H9 (cell line): Measurements from ENCODE around the gene RAB3IL1. TPM values are rescaled to one million over a fixed set of nuclear protein-coding genes. Genes with fewer than 3 reads are reported as not detected.

Source experiments
- DNase-seq: peaks from one replicate; pipeline ENCODE4 v3.0.0-alpha.2; 2017
- H2AFZ ChIP-seq: one replicate; pipeline ENCODE4 v1.6.1; 2013; ENCODE audit warnings: mild to moderate bottlenecking, low read length, control low read depth, moderate library complexity
- H2AK5ac ChIP-seq: 2 replicates; pipeline ENCODE4 v1.6.1; 2013; ENCODE audit warnings: low read length, control low read depth, mixed read lengths; ENCODE audit not compliant: insufficient read length
- H2BK120ac ChIP-seq: one replicate; pipeline ENCODE4 v1.6.1; 2013; ENCODE audit warnings: low read depth, mild to moderate bottlenecking, low read length, control low read depth, inconsistent platforms; ENCODE audit not compliant: poor library complexity, severe bottlenecking
- H2BK12ac ChIP-seq: 2 replicates; pipeline ENCODE4 v1.6.1; 2013; ENCODE audit warnings: low read length, control low read depth, mixed read lengths, low read depth; ENCODE audit not compliant: insufficient read length
- H2BK15ac ChIP-seq: 2 replicates; pipeline ENCODE4 v1.6.1; 2013; ENCODE audit warnings: low read depth, low read length, control low read depth
- H2BK20ac ChIP-seq: one replicate; pipeline ENCODE4 v1.6.1; 2013; ENCODE audit warnings: low read depth, mild to moderate bottlenecking, low read length, control low read depth, inconsistent platforms; ENCODE audit not compliant: poor library complexity, severe bottlenecking
- H2BK5ac ChIP-seq: 2 replicates; pipeline ENCODE4 v1.6.1; 2013; ENCODE audit warnings: low read length, control low read depth, mixed read lengths; ENCODE audit not compliant: insufficient read length
- H3K14ac ChIP-seq: 2 replicates; pipeline ENCODE4 v1.6.1; 2013; ENCODE audit warnings: low read length, control low read depth; ENCODE audit not compliant: insufficient read depth
- H3K18ac ChIP-seq: 2 replicates; pipeline ENCODE4 v1.6.1; 2013; ENCODE audit warnings: low read depth, mild to moderate bottlenecking, mixed read lengths, low read length, control low read depth; ENCODE audit not compliant: insufficient read length
- H3K23ac ChIP-seq: 2 replicates; pipeline ENCODE4 v1.6.1; 2013; ENCODE audit warnings: low read length, control low read depth, mixed read lengths, low read depth; ENCODE audit not compliant: insufficient read length
- H3K23me2 ChIP-seq: 2 replicates; pipeline ENCODE4 v1.6.1; 2013; ENCODE audit warnings: low read depth, mild to moderate bottlenecking, mixed read lengths, low read length, control low read depth; ENCODE audit not compliant: insufficient read length, poor library complexity, severe bottlenecking
- H3K27ac ChIP-seq: 2 replicates; pipeline ENCODE4 v1.5.1; 2013; ENCODE audit warnings: low read length, control low read depth, mixed read lengths, low read depth; ENCODE audit not compliant: insufficient read length
- H3K27me3 ChIP-seq: 2 replicates; pipeline ENCODE4 v1.6.1; 2013; ENCODE audit warnings: low read length, control low read depth, inconsistent platforms; ENCODE audit not compliant: insufficient read depth
- H3K4ac ChIP-seq: 2 replicates; pipeline ENCODE4 v1.6.1; 2013; ENCODE audit warnings: low read depth, mild to moderate bottlenecking, control low read depth, inconsistent platforms, low read length, moderate library complexity
- H3K4me1 ChIP-seq: 2 replicates; pipeline ENCODE4 v1.6.1; 2013; ENCODE audit warnings: low read length, control low read depth, inconsistent platforms; ENCODE audit not compliant: insufficient read depth
- H3K4me2 ChIP-seq: 2 replicates; pipeline ENCODE4 v1.6.1; 2013; ENCODE audit warnings: low read length, control low read depth, mixed read lengths; ENCODE audit not compliant: insufficient read length, insufficient read depth
- H3K56ac ChIP-seq: 2 replicates; pipeline ENCODE4 v1.6.1; 2013; ENCODE audit warnings: low read depth, mild to moderate bottlenecking, mixed read lengths, low read length, control low read depth; ENCODE audit not compliant: insufficient read length
- H3K79me1 ChIP-seq: 2 replicates; pipeline ENCODE4 v1.6.1; 2013; ENCODE audit warnings: low read depth, mild to moderate bottlenecking, moderate library complexity, low read length, control low read depth, inconsistent platforms; ENCODE audit not compliant: insufficient read depth, poor library complexity, severe bottlenecking
- H3K79me2 ChIP-seq: 2 replicates; pipeline ENCODE4 v1.6.1; 2013; ENCODE audit warnings: low read length, control low read depth, inconsistent platforms; ENCODE audit not compliant: insufficient read depth
- H3K9ac ChIP-seq: 2 replicates; pipeline ENCODE4 v1.6.1; 2013; ENCODE audit warnings: low read length, control low read depth, mixed read lengths; ENCODE audit not compliant: insufficient read length; ENCODE audit errors: extremely low read depth
- H3K9me3 ChIP-seq: one replicate; pipeline ENCODE4 v1.6.1; 2013; ENCODE audit warnings: low read depth, low read length, inconsistent platforms; ENCODE audit not compliant: control insufficient read depth
- H3T11ph ChIP-seq: one replicate; pipeline ENCODE4 v1.6.1; 2013; ENCODE audit warnings: mild to moderate bottlenecking, low read length, control low read depth, inconsistent platforms
- H4K20me1 ChIP-seq: one replicate; pipeline ENCODE4 v1.6.1; 2013; ENCODE audit not compliant: control insufficient read depth, insufficient read length, insufficient read depth
- H4K5ac ChIP-seq: 2 replicates; pipeline ENCODE4 v1.6.1; 2013; ENCODE audit warnings: low read depth, mild to moderate bottlenecking, mixed read lengths, low read length, control low read depth; ENCODE audit not compliant: insufficient read length
- H4K8ac ChIP-seq: replicated peaks from 2 replicates; pipeline ENCODE4 v1.6.1; 2013; ENCODE audit warnings: low read length, control low read depth, mixed read lengths, low read depth; ENCODE audit not compliant: insufficient read length
- H4K91ac ChIP-seq: 2 replicates; pipeline ENCODE4 v1.6.1; 2013; ENCODE audit warnings: low read depth, mild to moderate bottlenecking, moderate library complexity, mixed read lengths, low read length, control low read depth; ENCODE audit not compliant: insufficient read length
- H3K27ac Mint-ChIP-seq, 3 experiments: 2 replicates in 2 of 3; 3 replicates in 1 of 3; pipeline ENCODE4 v1.8.0; 2020 to 2021; ENCODE audit warnings: mixed read lengths in 3 of 3, mild to moderate bottlenecking in 1 of 3, moderate library complexity in 1 of 3
- H3K27me3 Mint-ChIP-seq: 2 replicates; pipeline ENCODE4 v1.8.0; 2021; ENCODE audit warnings: low read depth, mild to moderate bottlenecking, moderate library complexity, mixed read lengths
- H3K36me3 Mint-ChIP-seq, 3 experiments: 2 replicates in 2 of 3; 3 replicates in 1 of 3; pipeline ENCODE4 v1.8.0; 2020 to 2021; ENCODE audit warnings: low read depth in 3 of 3, mixed read lengths in 3 of 3; ENCODE audit not compliant: insufficient read depth in 1 of 3
- H3K4me1 Mint-ChIP-seq, 2 experiments: 2 replicates each; pipeline ENCODE4 v1.8.0; 2020; ENCODE audit warnings: mixed read lengths in 2 of 2
- H3K4me3 Mint-ChIP-seq, 2 experiments: 2 replicates in 1 of 2; 3 replicates in 1 of 2; pipeline ENCODE4 v1.8.0; 2020 to 2021; ENCODE audit warnings: mild to moderate bottlenecking in 2 of 2, mixed read lengths in 2 of 2, moderate library complexity in 1 of 2
- H3K9me3 Mint-ChIP-seq, 2 experiments: 2 replicates in 1 of 2; 3 replicates in 1 of 2; pipeline ENCODE4 v1.8.0; 2020; ENCODE audit warnings: mild to moderate bottlenecking in 2 of 2, mixed read lengths in 2 of 2, moderate library complexity in 1 of 2
- CTCF ChIP-seq: fragments of 200-600 bp; sonication (generic); conservative IDR thresholded peaks from 3 replicates; pipeline ENCODE4 v1.8.0; 2021; ENCODE audit warnings: antibody characterized with exemption, mild to moderate bottlenecking
- WGBS: extraction: QIAGEN DNeasy Blood & Tissue Kit; methylation state at CpG from one replicate; pipeline ENCODE4 v1.1.7; 2013; ENCODE audit warnings: missing lambda C conversion rate, low lambda C conversion rate, mixed read lengths; ENCODE audit not compliant: insufficient read length; ENCODE audit errors: extremely low coverage; 5-methylcytosine and 5-hydroxymethylcytosine counted together
- total RNA-seq: library from RNA; stranded (reverse); gene quantifications from 2 replicates; pipeline ENCODE4 v1.2.1, GENCODE V29; 2021

Gene RAB3IL1
- total RNA-seq, 1 experiment from 2014 or later, result 2.4 TPM

GRCh38 chr11:61922539-61922938 is 5.2 kb upstream of the RAB3IL1 start:
- Mint-ChIP-seq H3K4me1 (peaks cover 35 to 49% of the 10 kb centered on the region in 2 experiments), H3K36me3 (no peaks in the 10 kb centered on the region), H3K9me3 (no peaks in the 10 kb centered on the region; a peak in 2 of 5 replicates), H3K27ac (0 out of 7 replicates have a peak overlapping the region, but pooled peaks of 1 of the 3 experiments have one; percentile 88), H3K4me3 (peak overlapping the region in 1 of 2 experiments; percentile 31; a peak in 1 of 5 replicates), H3K27me3 (peaks cover 29% of the 10 kb centered on the region)
- Histone ChIP-seq H4K5ac (no peak overlapping the region), H2AFZ (no peak overlapping the region), H3K56ac (no peak overlapping the region), H3K9me3 (no peaks in the 10 kb centered on the region), H3T11ph (no peak overlapping the region), H3K9ac (no peak overlapping the region), H3K4me2 (no peak overlapping the region), H3K79me1 (no peaks in the 10 kb centered on the region), H4K8ac (no peak overlapping the region), H2BK12ac (no peak overlapping the region), H2BK120ac (no peak overlapping the region), H2AK5ac (no peak overlapping the region), H3K27me3 (no peaks in the 10 kb centered on the region), H3K4me1 (peaks cover 7% of the 10 kb centered on the region; the same call in 1 of the 2 replicates), H2BK5ac (no peak overlapping the region), H2BK15ac (no peak overlapping the region), H3K4ac (no peak overlapping the region), H3K14ac (no peak overlapping the region), H3K18ac (no peak overlapping the region), H3K23ac (no peak overlapping the region), H2BK20ac (no peak overlapping the region), H4K20me1 (no peaks in the 10 kb centered on the region), H3K79me2 (no peaks in the 10 kb centered on the region), H3K23me2 (peaks cover 2% of the 10 kb centered on the region), H4K91ac (no peak overlapping the region), H3K27ac (no peak overlapping the region)
- WGBS, result no CpG with 5 or more reads among the region's 6 CpGs
- TF ChIP-seq CTCF, result no peak
- no peak for DNase-seq
